Measurements from ENCODE around the gene CCDC85B. TPM values are rescaled to one million over a fixed set of nuclear protein-coding genes. Genes with fewer than 3 reads are reported as not detected.

The CCDC85B gene
- total and polyA plus RNA-seq, 4 donors = 4.3 to 12.6 (median 6.9) TPM

GRCh38 chr11:65864706-65865471 lies 25.6 kb upstream of the CCDC85B start:
- no peak overlapping the region for H3K27ac ChIP-seq (ENCODE audit: low read depth in 1 of 2, low read length in 2 of 2)
- H3K9me3 ChIP-seq (ENCODE audit: control insufficient read depth in 4 of 4, low read length in 3 of 4) = no peaks in the 10 kb centered on the region
- no peak overlapping the region for H3K9ac ChIP-seq (ENCODE audit: low read depth in 1 of 2, low read length in 2 of 2)
- WGBS = 90% methylated on average over 18 of the region's 18 CpGs
- TF ChIP-seq NR2F2 (IDR thresholded peaks at IDR 0.05) = no peak
- TF ChIP-seq JUND (IDR thresholded peaks at IDR 0.05) = no peak
- no peak for TF ChIP-seq REST (IDR thresholded peaks at IDR 0.05)
- TF ChIP-seq SP1 (IDR thresholded peaks at IDR 0.05) = no peak
- no peak for TF ChIP-seq FOXA2 (IDR thresholded peaks at IDR 0.05)
- TF ChIP-seq YY1 (IDR thresholded peaks at IDR 0.05) = no peak
- TF ChIP-seq ATF3 (IDR thresholded peaks at IDR 0.05) = no peak
- no peak for TF ChIP-seq CTCF (IDR thresholded peaks at IDR 0.05; ENCODE audit: low read depth, low read length, missing input control)
- TF ChIP-seq HNF4G (IDR thresholded peaks at IDR 0.05) = no peak
- no peak for TF ChIP-seq HNF4A (conservative IDR thresholded peaks at IDR 0.05)
- no peak for TF ChIP-seq EGR1 (IDR thresholded peaks at IDR 0.05; ENCODE audit: low read depth in 2 of 2)
- TF ChIP-seq TAF1 (conservative IDR thresholded peaks at IDR 0.05) = no peak
- TF ChIP-seq FOXA1 (IDR thresholded peaks at IDR 0.05) = no peak
- TF ChIP-seq RAD21 (IDR thresholded peaks at IDR 0.05) = no peak
- no peak for TF ChIP-seq ZBTB33 (IDR thresholded peaks at IDR 0.05)
- TF ChIP-seq RXRA (IDR thresholded peaks at IDR 0.05) = no peak
- no peak for TF ChIP-seq GABPA (IDR thresholded peaks at IDR 0.05 in 1 of 2, conservative IDR thresholded peaks at IDR 0.05 in 1 of 2)
- no peaks in the 10 kb centered on the region for H3K27me3 ChIP-seq (ENCODE audit: control insufficient read depth in 4 of 4, insufficient read depth in 4 of 4, low read length in 3 of 4)
- H3K36me3 ChIP-seq (ENCODE audit: control insufficient read depth in 4 of 4, insufficient read depth in 3 of 4, low read depth in 1 of 4, low read length in 3 of 4) = peaks cover 16 to 42% (median 23%) of the 10 kb centered on the region in 4 donors
- H3K4me1 ChIP-seq (ENCODE audit: control insufficient read depth in 4 of 4, insufficient read depth in 4 of 4, low read length in 3 of 4) = peaks cover 9 to 16% (median 13%) of the 10 kb centered on the region in 4 donors
- H3K4me3 ChIP-seq (ENCODE audit: low read depth in 1 of 3, low read length in 3 of 3) = no peak overlapping the region
- DNase-seq (ENCODE audit: low spot score) = no peak
